Skeletal muscle satellite cell (primary cell): ENCODE data around the gene HAND1.
"Not testable (repeated sequence)": the region's sequence is repeated elsewhere in the genome, so short reads cannot be mapped to it uniquely, and the experiment has no call there.

Experiments
- H3K27me3 ChIP-seq: 2 replicates; pipeline ENCODE4 v1.7.0; 2013; ENCODE audit warnings: low read length; ENCODE audit not compliant: control insufficient read depth, insufficient read depth
- H3K36me3 ChIP-seq: 2 replicates; pipeline ENCODE4 v1.7.0; 2013; ENCODE audit warnings: mild to moderate bottlenecking, control low read depth, low read length; ENCODE audit not compliant: insufficient read depth
- H3K4me1 ChIP-seq: 2 replicates; pipeline ENCODE4 v1.7.0; 2013; ENCODE audit warnings: low read length; ENCODE audit not compliant: control insufficient read depth, insufficient read depth
- H3K4me2 ChIP-seq: 2 replicates; pipeline ENCODE4 v1.7.0; 2013; ENCODE audit warnings: mild to moderate bottlenecking, low read length
- H3K4me3 ChIP-seq: 2 replicates; pipeline ENCODE4 v1.7.0; 2013; ENCODE audit warnings: low read length
- H3K9ac ChIP-seq: 2 replicates; pipeline ENCODE4 v1.7.0; 2013; ENCODE audit warnings: mild to moderate bottlenecking, low read depth, low read length, moderate library complexity
- H3K9me3 ChIP-seq: replicated peaks from 2 replicates; pipeline ENCODE4 v1.7.0; 2013; ENCODE audit warnings: mild to moderate bottlenecking, control low read depth, low read length

HAND1 gene

DNA sequence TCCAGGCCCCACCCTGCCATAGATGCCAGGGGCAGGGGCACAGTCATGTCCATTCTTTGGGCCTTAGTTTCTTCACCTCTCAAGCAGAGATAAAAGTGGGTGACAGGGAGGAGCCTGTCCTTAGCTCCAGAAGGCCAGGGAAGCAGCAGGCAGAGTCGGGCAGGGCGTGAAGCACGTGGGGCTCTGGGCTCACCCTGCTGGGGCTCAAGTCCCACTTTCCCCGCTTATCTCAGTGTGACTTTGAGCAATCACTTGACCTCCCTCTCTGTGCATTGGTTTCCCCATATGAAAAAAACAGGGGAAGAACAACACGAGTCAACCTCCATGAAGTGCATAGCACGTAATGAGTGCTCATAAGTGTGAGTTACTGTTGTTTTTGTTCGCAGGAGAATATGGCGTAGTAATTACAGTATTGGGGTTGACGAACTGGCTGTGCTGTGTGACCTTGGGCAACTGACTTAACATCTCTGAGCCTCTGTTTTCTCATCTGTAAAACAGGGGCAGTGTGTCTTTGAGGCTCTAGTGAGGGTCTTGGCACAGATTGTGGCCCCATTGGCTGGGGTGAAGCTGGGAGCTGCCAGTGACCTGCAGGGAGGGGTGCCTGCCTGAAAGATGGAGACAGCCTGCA lies 39.9 kb upstream of the HAND1 start:
- H3K9me3 ChIP-seq, result no peaks in the 10 kb centered on the region

DNA sequence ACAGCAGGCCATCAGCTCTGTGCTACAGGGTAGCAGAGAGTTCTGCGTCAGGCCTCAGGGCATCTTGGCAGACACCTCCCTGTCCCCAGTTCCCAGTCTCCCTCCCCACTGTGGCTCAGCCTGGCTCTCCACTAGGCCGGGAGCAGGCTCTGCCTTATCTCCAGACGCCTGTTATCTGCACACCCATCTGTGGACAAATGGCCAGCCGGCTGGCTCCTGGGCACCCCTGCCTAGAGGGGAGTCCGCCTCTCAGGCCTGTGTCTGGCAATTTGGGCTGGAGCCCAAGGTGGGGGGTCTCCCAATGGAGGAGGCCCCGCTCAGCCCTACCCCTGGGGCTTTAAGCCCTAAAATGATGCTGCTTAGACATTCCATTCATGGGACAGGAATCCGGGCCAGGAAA lies 39.2 kb upstream of the HAND1 start:
- no peaks in the 10 kb centered on the region for H3K36me3 ChIP-seq
- no peak overlapping the region for H3K9ac ChIP-seq
- H3K4me2 ChIP-seq, result no peak overlapping the region
- peaks cover 4% of the 10 kb centered on the region for H3K4me1 ChIP-seq
- peaks cover 60% of the 10 kb centered on the region for H3K27me3 ChIP-seq
- H3K4me3 ChIP-seq, result no peak overlapping the region
- no peaks in the 10 kb centered on the region for H3K9me3 ChIP-seq

More for the DNA sequence above, 39.9 kb upstream of the HAND1 start:
- Histone ChIP-seq H3K27me3 (peaks cover 67% of the 10 kb centered on the region), H3K9ac (no peak overlapping the region), H3K36me3 (no peaks in the 10 kb centered on the region), H3K4me2 (no peak overlapping the region), H3K4me3 (no peak overlapping the region), H3K4me1 (peaks cover 4% of the 10 kb centered on the region)

DNA sequence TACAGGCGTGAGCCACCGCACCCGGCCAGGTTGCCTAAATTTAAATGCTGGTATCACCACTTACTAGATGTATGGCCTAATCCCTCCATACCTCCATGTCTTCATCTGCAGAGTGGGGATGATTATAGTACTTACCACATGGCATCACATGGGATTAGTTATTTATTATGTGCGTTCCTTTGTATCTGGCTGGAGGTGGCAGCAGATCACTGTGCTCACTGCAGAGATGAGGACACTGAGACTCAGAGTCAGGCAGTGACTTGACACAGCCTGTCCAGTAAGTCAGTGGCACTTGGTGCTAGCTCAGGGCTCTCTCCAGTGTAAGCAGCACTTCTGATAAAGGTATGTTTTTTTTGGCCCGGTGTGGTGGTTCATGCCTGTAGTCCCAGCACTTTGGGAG lies 38.4 kb upstream of the HAND1 start:
- Histone ChIP-seq H3K9ac (no peak overlapping the region), H3K4me3 (no peak overlapping the region), H3K27me3 (peaks cover 59% of the 10 kb centered on the region), H3K9me3 (no peaks in the 10 kb centered on the region), H3K4me2 (no peak overlapping the region), H3K36me3 (no peaks in the 10 kb centered on the region), H3K4me1 (peaks cover 4% of the 10 kb centered on the region)

GRCh38 chr5:154515488-154515887 lies 37.5 kb upstream of the HAND1 start:
- peaks cover 62% of the 10 kb centered on the region for H3K27me3 ChIP-seq
- H3K4me1 ChIP-seq, H3K9ac ChIP-seq, H3K36me3 ChIP-seq, H3K9me3 ChIP-seq, H3K4me3 ChIP-seq, H3K4me2 ChIP-seq: not testable (repeated sequence)

GRCh38 chr5:154514331-154514730 lies 36.3 kb upstream of the HAND1 start:
- Histone ChIP-seq H3K4me2 (no peak overlapping the region), H3K9ac (no peak overlapping the region), H3K4me1 (no peaks in the 10 kb centered on the region), H3K36me3 (no peaks in the 10 kb centered on the region), H3K27me3 (peaks cover 68% of the 10 kb centered on the region), H3K9me3 (no peaks in the 10 kb centered on the region), H3K4me3 (no peak overlapping the region)

GRCh38 chr5:154513669-154514084 lies 35.6 kb upstream of the HAND1 start:
- no peaks in the 10 kb centered on the region for H3K4me1 ChIP-seq
- no peaks in the 10 kb centered on the region for H3K9me3 ChIP-seq
- no peak overlapping the region for H3K4me3 ChIP-seq
- H3K9ac ChIP-seq, result no peak overlapping the region
- H3K27me3 ChIP-seq, result peaks cover 70% of the 10 kb centered on the region
- no peak overlapping the region for H3K4me2 ChIP-seq
- H3K36me3 ChIP-seq, result no peaks in the 10 kb centered on the region

DNA sequence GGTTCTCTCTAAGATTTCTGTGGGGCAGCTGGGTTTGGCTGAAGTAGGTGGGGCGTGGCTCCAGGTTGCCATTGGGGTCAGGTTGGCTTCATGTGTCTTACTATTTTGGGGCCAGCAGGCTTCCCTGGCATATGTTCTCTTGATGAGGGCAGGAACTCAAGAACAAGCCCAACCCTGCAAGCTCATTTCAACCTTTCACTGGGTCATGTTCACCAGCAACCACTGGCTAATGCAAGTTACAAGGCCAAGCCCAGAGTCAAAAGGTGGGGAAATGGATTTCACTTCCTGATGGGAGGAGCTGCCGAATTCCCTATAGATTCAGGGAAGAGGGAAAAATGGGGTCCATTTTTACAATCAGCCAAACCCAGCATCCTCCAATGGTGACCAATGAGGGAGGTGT lies 34.0 kb upstream of the HAND1 start:
- Histone ChIP-seq H3K4me1 (no peaks in the 10 kb centered on the region), H3K27me3 (peaks cover 66% of the 10 kb centered on the region), H3K36me3 (no peaks in the 10 kb centered on the region), H3K9ac (no peak overlapping the region), H3K9me3 (no peaks in the 10 kb centered on the region), H3K4me2 (no peak overlapping the region), H3K4me3 (no peak overlapping the region)

DNA sequence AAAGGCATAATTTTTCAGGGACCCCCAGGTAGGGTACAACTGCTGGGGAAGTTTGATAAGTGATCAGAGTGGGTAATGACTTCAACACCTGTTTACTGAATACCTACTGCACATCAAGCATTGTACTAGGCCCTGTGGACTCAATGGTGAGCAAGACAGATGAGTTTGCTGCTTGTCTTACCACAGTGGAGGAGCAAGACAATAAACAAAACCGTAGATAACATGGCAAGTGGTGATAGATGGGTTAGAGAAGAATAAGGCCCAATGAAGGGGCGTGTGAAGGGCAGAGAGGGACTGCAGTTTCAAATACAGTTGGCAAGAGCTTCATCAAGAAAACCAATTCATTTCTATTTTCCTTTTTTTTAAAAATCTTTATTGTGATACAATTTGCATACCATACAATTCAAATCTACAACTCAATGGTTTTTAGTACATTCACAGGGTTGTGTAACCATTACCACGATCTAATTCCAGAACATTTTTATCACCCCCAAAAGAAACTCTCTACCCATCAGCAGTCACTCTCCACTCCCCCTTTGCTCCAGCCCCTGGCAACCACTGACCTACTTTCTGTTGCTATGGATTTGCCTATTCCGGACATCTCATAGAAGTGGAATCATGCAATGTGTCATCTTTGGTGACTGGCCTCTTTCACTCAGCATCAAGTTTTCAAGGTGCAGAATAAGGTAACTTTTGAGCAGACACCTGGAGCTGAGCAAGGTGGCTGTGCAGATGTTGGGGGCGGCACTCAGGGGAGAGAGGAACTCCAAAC lies 31.9 kb upstream of the HAND1 start:
- Histone ChIP-seq H3K4me2 (no peak overlapping the region), H3K4me3 (no peak overlapping the region), H3K9ac (no peak overlapping the region), H3K9me3 (no peaks in the 10 kb centered on the region), H3K36me3 (no peaks in the 10 kb centered on the region), H3K27me3 (peaks cover 73% of the 10 kb centered on the region), H3K4me1 (no peaks in the 10 kb centered on the region)

DNA sequence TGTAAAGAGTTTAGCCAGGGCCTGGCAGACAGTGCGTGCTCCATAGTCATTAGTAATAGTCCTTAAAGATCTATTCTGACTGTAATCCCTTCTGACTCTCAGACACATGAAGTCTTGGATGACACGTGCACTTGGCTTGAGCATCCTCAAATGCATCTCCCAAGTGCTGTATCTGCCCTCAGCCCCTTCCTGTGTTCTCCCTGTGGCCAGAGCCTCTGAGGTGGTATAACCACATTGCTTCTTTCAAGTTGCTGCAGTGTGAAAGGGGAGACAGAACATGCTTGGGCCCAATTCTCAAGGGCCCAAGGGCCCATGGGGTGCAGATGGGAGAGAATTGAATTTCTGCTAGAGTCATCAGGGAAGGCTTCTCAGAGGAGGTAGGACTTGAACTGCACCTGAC lies 30.1 kb upstream of the HAND1 start:
- Histone ChIP-seq H3K36me3 (no peaks in the 10 kb centered on the region), H3K4me1 (no peaks in the 10 kb centered on the region), H3K9ac (no peak overlapping the region), H3K9me3 (no peaks in the 10 kb centered on the region), H3K4me2 (no peak overlapping the region), H3K27me3 (peaks cover 60% of the 10 kb centered on the region), H3K4me3 (no peak overlapping the region)

- no peaks in the 10 kb centered on the region for H3K36me3 ChIP-seq
- H3K4me2 ChIP-seq, result no peak overlapping the region
- H3K4me3 ChIP-seq, result no peak overlapping the region
- no peaks in the 10 kb centered on the region for H3K9me3 ChIP-seq
- H3K9ac ChIP-seq, result no peak overlapping the region
- H3K4me1 ChIP-seq, result no peaks in the 10 kb centered on the region
- peaks cover 71% of the 10 kb centered on the region for H3K27me3 ChIP-seq
These were observed 28.7 kb upstream of the HAND1 start for GRCh38 chr5:154506716-154507080.

- H3K9ac ChIP-seq, result no peak overlapping the region
- H3K4me2 ChIP-seq, result no peak overlapping the region
- H3K4me1 ChIP-seq, result no peaks in the 10 kb centered on the region
- H3K36me3 ChIP-seq, result no peaks in the 10 kb centered on the region
- H3K4me3 ChIP-seq, result no peak overlapping the region
- no peaks in the 10 kb centered on the region for H3K9me3 ChIP-seq
- H3K27me3 ChIP-seq, result peaks cover 72% of the 10 kb centered on the region
These were observed 28.2 kb upstream of the HAND1 start for GRCh38 chr5:154506049-154506715.
